HEK293 (cell line): ENCODE data around the gene CD99L2.

Experiments used
- CTCF ChIA-PET: fragments of 350-600 bp; formaldehyde crosslinking; extraction: SDS; loops from one replicate; lab custom pipeline; 2021; ENCODE audit warnings: antibody characterized with exemption; lab: Yijun Ruan, JAX
- POLR2A ChIA-PET: fragments of 300-600 bp; formaldehyde crosslinking; extraction: SDS; loops from one replicate; lab custom pipeline; 2020; ENCODE audit warnings: antibody characterized with exemption, inconsistent platforms; lab: Yijun Ruan, JAX
- H3K27ac ChIP-seq: fragments of 200-500 bp; sonication (Bioruptor generic); 2 replicates; pipeline ENCODE4 v1.5.1; 2014; ENCODE audit warnings: low read depth, low read length, control low read depth, inconsistent platforms; ENCODE audit errors: extremely low read depth
- H3K36me3 ChIP-seq, 2 experiments: fragments of 200-500 bp in 1 of 2; sonication (Bioruptor generic) in 1 of 2; 1 replicate in 1 of 2; 2 replicates in 1 of 2; pipeline ENCODE4 v1.5.1; 2014 to 2017; ENCODE audit warnings: inconsistent platforms in 2 of 2, low read length in 2 of 2; ENCODE audit not compliant: control insufficient read depth in 2 of 2, insufficient read depth in 1 of 2
- H3K4me1 ChIP-seq: fragments of 200-500 bp; sonication (Bioruptor generic); 2 replicates; pipeline ENCODE4 v1.5.1; 2014; ENCODE audit warnings: mild to moderate bottlenecking, low read length, inconsistent platforms; ENCODE audit not compliant: control insufficient read depth, insufficient read depth
- H3K4me3 ChIP-seq: 2 replicates; pipeline ENCODE4 v1.5.1; 2011; ENCODE audit warnings: low read depth, mild to moderate bottlenecking, control low read depth, low read length, moderate library complexity
- H3K9me3 ChIP-seq: fragments of 200-500 bp; sonication (Bioruptor generic); 2 replicates; pipeline ENCODE4 v1.5.1; 2014; ENCODE audit warnings: low read depth, low read length, inconsistent platforms; ENCODE audit not compliant: control insufficient read depth, insufficient read depth
- BCL11A ChIP-seq: fragments of 450-650 bp; formaldehyde crosslinking; IDR thresholded peaks from 2 replicates; pipeline ENCODE4 v1.5.1; 2016; ENCODE audit warnings: low read depth, missing biosample characterization, missing genetic modification characterization
- HOXA7 ChIP-seq: sonication (generic); formaldehyde crosslinking; IDR thresholded peaks from 2 replicates; pipeline ENCODE4 v1.8.1; 2022; ENCODE audit warnings: missing genetic modification reagents, borderline replicate concordance
- MYNN ChIP-seq: fragments of 450-650 bp; formaldehyde crosslinking; IDR thresholded peaks from 2 replicates; pipeline ENCODE4 v1.5.1; 2016; ENCODE audit warnings: missing biosample characterization, missing genetic modification characterization, borderline replicate concordance
- OSR2 ChIP-seq: fragments of 450-650 bp; formaldehyde crosslinking; IDR thresholded peaks from 2 replicates; pipeline ENCODE4 v1.5.1; 2016; ENCODE audit warnings: missing biosample characterization, missing genetic modification characterization
- SALL2 ChIP-seq: fragments of 450-650 bp; formaldehyde crosslinking; IDR thresholded peaks from 2 replicates; pipeline ENCODE4 v1.5.0; 2017; ENCODE audit warnings: missing biosample characterization, mild to moderate bottlenecking, missing genetic modification characterization, borderline replicate concordance
- ZBTB26 ChIP-seq: fragments of 450-650 bp; formaldehyde crosslinking; optimal IDR thresholded peaks from 2 replicates; pipeline ENCODE3; 2016; ENCODE audit warnings: missing biosample characterization, mild to moderate bottlenecking, missing genetic modification characterization
- ZFHX2 ChIP-seq: fragments of 450-650 bp; formaldehyde crosslinking; conservative IDR thresholded peaks from 2 replicates; pipeline ENCODE4 v1.5.1; 2016; ENCODE audit warnings: missing biosample characterization, missing genetic modification characterization
- ZFP69B ChIP-seq: fragments of 450-650 bp; formaldehyde crosslinking; IDR thresholded peaks from 2 replicates; pipeline ENCODE4 v1.5.1; 2016; ENCODE audit warnings: missing biosample characterization, missing genetic modification characterization
- ZNF146 ChIP-seq: fragments of 450-650 bp; formaldehyde crosslinking; IDR thresholded peaks from 2 replicates; pipeline ENCODE4 v1.5.1; 2016; ENCODE audit warnings: missing biosample characterization, missing genetic modification characterization
- ZNF280D ChIP-seq: fragments of 450-650 bp; formaldehyde crosslinking; IDR thresholded peaks from 2 replicates; pipeline ENCODE4 v1.5.1; 2016; ENCODE audit warnings: missing biosample characterization, missing genetic modification characterization
- ZNF302 ChIP-seq: fragments of 450-650 bp; formaldehyde crosslinking; IDR thresholded peaks from 2 replicates; pipeline ENCODE4 v1.5.1; 2016; ENCODE audit warnings: missing biosample characterization, missing genetic modification characterization, low read depth
- ZNF341 ChIP-seq: fragments of 450-650 bp; formaldehyde crosslinking; IDR thresholded peaks from 2 replicates; pipeline ENCODE4; 2016; ENCODE audit warnings: low read depth, missing biosample characterization, missing genetic modification characterization
- ZNF391 ChIP-seq: fragments of 450-650 bp; formaldehyde crosslinking; IDR thresholded peaks from 2 replicates; pipeline ENCODE4 v1.5.1; 2016; ENCODE audit warnings: low read depth, missing biosample characterization, missing genetic modification characterization, borderline replicate concordance
- ZNF416 ChIP-seq: fragments of 450-650 bp; formaldehyde crosslinking; IDR thresholded peaks from 2 replicates; pipeline ENCODE4 v1.5.1; 2016; ENCODE audit warnings: missing biosample characterization, missing genetic modification characterization
- ZNF48 ChIP-seq: fragments of 450-650 bp; formaldehyde crosslinking; IDR thresholded peaks from 2 replicates; pipeline ENCODE4 v1.5.1; 2016; ENCODE audit warnings: missing biosample characterization, missing genetic modification characterization
- ZNF544 ChIP-seq: fragments of 450-650 bp; formaldehyde crosslinking; IDR thresholded peaks from 2 replicates; pipeline ENCODE4 v1.5.0; 2017; ENCODE audit warnings: missing biosample characterization, missing genetic modification characterization
- ZNF558 ChIP-seq: fragments of 450-650 bp; formaldehyde crosslinking; IDR thresholded peaks from 2 replicates; pipeline ENCODE4 v1.5.1; 2016; ENCODE audit warnings: missing biosample characterization, missing genetic modification characterization
- ZNF785 ChIP-seq: fragments of 450-650 bp; formaldehyde crosslinking; IDR thresholded peaks from 2 replicates; pipeline ENCODE4 v1.5.1; 2016; ENCODE audit warnings: missing biosample characterization, missing genetic modification characterization
- ZSCAN16 ChIP-seq: fragments of 450-650 bp; formaldehyde crosslinking; IDR thresholded peaks from 2 replicates; pipeline ENCODE4 v1.5.1; 2016; ENCODE audit warnings: missing biosample characterization, missing genetic modification characterization
- TF ChIP-seq, protein P1 (sequence below): fragments of 450-650 bp; formaldehyde crosslinking; IDR thresholded peaks from 2 replicates; pipeline ENCODE4 v1.5.1; 2016; ENCODE audit warnings: missing biosample characterization, missing genetic modification characterization
- TF ChIP-seq, protein P2 (sequence below): fragments of 450-650 bp; formaldehyde crosslinking; IDR thresholded peaks from 2 replicates; pipeline ENCODE4 v1.5.1; 2017; ENCODE audit warnings: missing biosample characterization, missing genetic modification characterization

The CD99L2 gene

DNA sequence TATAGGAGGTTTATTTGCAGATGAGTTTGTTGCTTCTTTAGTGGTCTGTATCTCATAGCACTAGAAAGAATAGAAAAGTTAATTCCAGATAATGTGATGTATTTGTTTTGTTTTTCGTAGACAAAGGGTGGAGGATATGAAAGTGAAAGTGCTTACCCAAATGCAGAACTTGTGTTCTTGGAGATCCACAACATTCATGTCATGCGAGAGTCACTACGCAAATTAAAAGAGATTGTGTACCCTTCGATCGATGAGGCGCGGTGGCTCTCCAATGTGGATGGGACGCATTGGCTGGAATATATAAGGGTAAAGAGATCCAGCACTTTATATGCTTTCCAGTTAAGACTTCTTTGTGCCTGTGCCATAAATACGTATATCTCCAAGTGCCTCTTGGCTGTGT is 162.0 kb downstream of the CD99L2 start (continued):
- TF ChIP-seq ZNF280D (tag by site-specific recombination) (no peak), ZNF544 (tag by site-specific recombination) (no peak)

DNA sequence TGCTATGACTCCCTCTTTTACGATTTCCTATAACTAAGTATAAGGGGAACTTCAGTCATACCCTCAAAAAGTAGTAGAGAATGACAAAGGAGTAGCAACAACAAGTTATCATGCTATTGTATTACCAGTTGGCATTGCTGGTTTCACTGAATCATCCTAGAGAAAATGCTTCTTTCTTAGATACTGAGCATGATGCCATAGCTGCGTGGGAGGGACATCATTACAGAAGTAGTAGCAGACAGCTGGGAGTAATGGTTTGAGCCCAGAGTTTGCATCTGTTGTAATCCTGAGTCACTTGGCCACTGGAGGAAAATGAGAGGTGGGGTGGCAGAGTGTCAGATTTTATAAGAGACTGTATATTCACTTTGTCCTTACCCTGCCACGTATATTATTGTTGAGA is 166.7 kb downstream of the CD99L2 start:
- ChIA-PET CTCF (interaction anchor here (1.2 kb wide), 1 partner anchor 48 kb away, joined by 4 read pairs; no protein-coding TSS in a partner anchor), POLR2A (no interaction called here)
- Histone ChIP-seq H3K9me3 (no peaks in the 10 kb centered on the region), H3K27ac (no peak overlapping the region), H3K4me1 (no peaks in the 10 kb centered on the region), H3K4me3 (no peak overlapping the region), H3K36me3 (peaks cover 4 to 65% of the 10 kb centered on the region in 2 experiments)
- TF ChIP-seq ZNF48 (tag by site-specific recombination): no peak
- TF ChIP-seq ZNF391 (tag by site-specific recombination): no peak
- TF ChIP-seq, protein P1, sequence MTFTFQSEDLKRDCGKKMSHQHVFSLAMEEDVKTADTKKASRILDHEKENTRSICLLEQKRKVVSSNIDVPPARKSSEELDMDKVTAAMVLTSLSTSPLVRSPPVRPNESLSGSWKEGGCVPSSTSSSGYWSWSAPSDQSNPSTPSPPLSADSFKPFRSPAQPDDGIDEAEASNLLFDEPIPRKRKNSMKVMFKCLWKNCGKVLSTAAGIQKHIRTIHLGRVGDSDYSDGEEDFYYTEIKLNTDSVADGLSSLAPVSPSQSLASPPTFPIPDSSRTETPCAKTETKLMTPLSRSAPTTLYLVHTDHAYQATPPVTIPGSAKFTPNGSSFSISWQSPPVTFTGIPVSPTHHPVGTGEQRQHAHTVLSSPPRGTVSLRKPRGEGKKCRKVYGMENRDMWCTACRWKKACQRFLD (tag by site-specific recombination): no peak
- TF ChIP-seq MYNN (tag by site-specific recombination): no peak
- no peak for TF ChIP-seq ZNF785 (tag by site-specific recombination)
- TF ChIP-seq OSR2: peak; percentile 42; the same call in 1 of the 2 replicates
- no peak for TF ChIP-seq ZNF416 (tag by site-specific recombination)
- peak; percentile 55 for TF ChIP-seq ZFHX2 (tag by site-specific recombination)
- no peak for TF ChIP-seq ZNF146 (tag by site-specific recombination)

- no peak for TF ChIP-seq HOXA7
- no peak for TF ChIP-seq ZSCAN16 (tag by site-specific recombination)
- TF ChIP-seq BCL11A (tag by site-specific recombination): no peak
- no peak for TF ChIP-seq ZFP69B
- TF ChIP-seq ZNF558 (tag by site-specific recombination): no peak
- TF ChIP-seq ZNF302: no peak
- no peak for TF ChIP-seq SALL2
- TF ChIP-seq, protein P2, sequence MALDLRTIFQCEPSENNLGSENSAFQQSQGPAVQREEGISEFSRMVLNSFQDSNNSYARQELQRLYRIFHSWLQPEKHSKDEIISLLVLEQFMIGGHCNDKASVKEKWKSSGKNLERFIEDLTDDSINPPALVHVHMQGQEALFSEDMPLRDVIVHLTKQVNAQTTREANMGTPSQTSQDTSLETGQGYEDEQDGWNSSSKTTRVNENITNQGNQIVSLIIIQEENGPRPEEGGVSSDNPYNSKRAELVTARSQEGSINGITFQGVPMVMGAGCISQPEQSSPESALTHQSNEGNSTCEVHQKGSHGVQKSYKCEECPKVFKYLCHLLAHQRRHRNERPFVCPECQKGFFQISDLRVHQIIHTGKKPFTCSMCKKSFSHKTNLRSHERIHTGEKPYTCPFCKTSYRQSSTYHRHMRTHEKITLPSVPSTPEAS (tag by site-specific recombination): no peak
- no peak for TF ChIP-seq ZBTB26
- no peak for TF ChIP-seq ZNF341
- Histone ChIP-seq H3K9me3 (no peaks in the 10 kb centered on the region), H3K4me1 (no peaks in the 10 kb centered on the region), H3K36me3 (peaks cover 3 to 54% of the 10 kb centered on the region in 2 experiments), H3K4me3 (no peak overlapping the region), H3K27ac (no peak overlapping the region)
- POLR2A ChIA-PET: interaction anchor here (0.7 kb wide), 1 partner anchor 19 kb away, joined by 3 read pairs; no protein-coding TSS in a partner anchor
- CTCF ChIA-PET: interaction anchor here (0.6 kb wide), 1 partner anchor 13 kb away, joined by 4 read pairs; no protein-coding TSS in a partner anchor
These were observed 167.7 kb downstream of the CD99L2 start for GRCh38 chrX:150730719-150731118.
